GM18520 (cell line): ENCODE data around the gene FAM131A.

Experiments
- ATAC-seq: cut with Tn5 transposase; IDR thresholded peaks from one replicate; pipeline ENCODE4 v1.9.1; 2021; ENCODE audit not compliant: unreplicated experiment

Gene FAM131A

GRCh38 chr3:184354754-184355153 lies 17.4 kb downstream of the FAM131A start:
- no peak for ATAC-seq

- no peak for ATAC-seq
Observed at GRCh38 chr3:184355261-184356040, 18.1 kb downstream of the FAM131A start.

GRCh38 chr3:184357248-184358123 lies 20.1 kb downstream of the FAM131A start:
- no peak for ATAC-seq

GRCh38 chr3:184358124-184358767 lies 20.8 kb downstream of the FAM131A start:
- no peak for ATAC-seq

- no peak for ATAC-seq
Observed at GRCh38 chr3:184358921-184359350, 21.5 kb downstream of the FAM131A start.

- ATAC-seq: no peak
Observed at GRCh38 chr3:184359610-184360009, 22.2 kb downstream of the FAM131A start.

GRCh38 chr3:184360070-184360928 lies 22.9 kb downstream of the FAM131A start:
- ATAC-seq: no peak

GRCh38 chr3:184360929-184361531 lies 23.6 kb downstream of the FAM131A start:
- peak; percentile 2 for ATAC-seq

- ATAC-seq: peak; percentile 27
Observed at GRCh38 chr3:184361532-184361931, 24.1 kb downstream of the FAM131A start, which contains the start of the genes CLCN2 and POLR2H. Gene CLCN2 (minus strand): TSS chr3:184361605. CDS start chr3:184361479, 126 bp downstream. Gene POLR2H (plus strand): TSS chr3:184361710. CDS start chr3:184363493, 1,783 bp downstream.

- no peak for ATAC-seq
Observed at GRCh38 chr3:184361932-184362667, 24.7 kb downstream of the FAM131A start.

GRCh38 chr3:184362668-184363546 lies 25.5 kb downstream of the FAM131A start:
- ATAC-seq: peak; percentile 88

GRCh38 chr3:184366619-184367289 lies 29.4 kb downstream of the FAM131A start:
- ATAC-seq: no peak

- no peak for ATAC-seq
Observed at GRCh38 chr3:184368116-184368515, 30.7 kb downstream of the FAM131A start.

GRCh38 chr3:184368586-184369183 lies 31.3 kb downstream of the FAM131A start:
- ATAC-seq: no peak

GRCh38 chr3:184371570-184372018 lies 34.2 kb downstream of the FAM131A start:
- ATAC-seq: peak; percentile 50

GRCh38 chr3:184372296-184372821 lies 35.0 kb downstream of the FAM131A start:
- no peak for ATAC-seq

GRCh38 chr3:184372911-184373310 lies 35.5 kb downstream of the FAM131A start:
- no peak for ATAC-seq
